HepG2 (cell line): ENCODE results near the gene ANTKMT. TPM values are rescaled to one million over a fixed set of nuclear protein-coding genes. Genes with fewer than 3 reads are reported as not detected.

ENCODE experiments used
- AGO2 ChIP-seq: fragments of 200-400 bp; formaldehyde crosslinking; optimal IDR thresholded peaks from 2 replicates; pipeline ENCODE3; 2017; ENCODE audit warnings: mild to moderate bottlenecking, low read depth, low read length, moderate library complexity
- KDM2A ChIP-seq: sonication (generic); formaldehyde crosslinking; IDR thresholded peaks from 2 replicates; pipeline ENCODE4 v1.4.0; 2020; ENCODE audit warnings: low read depth, missing genetic modification reagents, borderline replicate concordance
- MTA3 ChIP-seq: sonication (generic); formaldehyde crosslinking; IDR thresholded peaks from 2 replicates; pipeline ENCODE4 v1.4.0; 2020; ENCODE audit warnings: missing genetic modification reagents
- NFYB ChIP-seq: sonication (generic); formaldehyde crosslinking; IDR thresholded peaks from 2 replicates; pipeline ENCODE4 v1.4.0; 2020; ENCODE audit warnings: missing genetic modification reagents
- RAD21 ChIP-seq: fragments of 450-650 bp; formaldehyde crosslinking; IDR thresholded peaks from 2 replicates; pipeline ENCODE4 v1.5.0; 2020; ENCODE audit warnings: mild to moderate bottlenecking
- TAF15 ChIP-seq: fragments of 200-400 bp; formaldehyde crosslinking; IDR thresholded peaks from one replicate; pipeline ENCODE4 v1.6.1; 2018; ENCODE audit warnings: mild to moderate bottlenecking, low read depth, low read length; ENCODE audit not compliant: poor library complexity, severe bottlenecking
- ZNF768 ChIP-seq: sonication (generic); formaldehyde crosslinking; IDR thresholded peaks from 2 replicates; pipeline ENCODE4 v1.4.0; 2020; ENCODE audit warnings: missing genetic modification reagents
- polyA plus RNA-seq, 8 experiments: library from polyadenylated mRNA; depleted of rRNA in 3 of 8; stranded (reverse) in 7 of 8; unstranded in 1 of 8; fragments of >200 nt; fragmentation: Illumina TruSeq in 4 of 8; extraction: Trizol in 4 of 8; gene quantifications; 2 replicates each; pipeline versions ENCODE4 v1.2.1 to v1.2.3, GENCODE V29; 2011 to 2016; ENCODE audit warnings: low read depth in 4 of 8, missing spikeins in 1 of 8, mixed read lengths in 1 of 8; ENCODE audit not compliant: insufficient read depth in 1 of 8
- total RNA-seq, 5 experiments: library from RNA; depleted of rRNA; stranded (reverse); fragments of >200 nt; fragmentation: Illumina TruSeq; extraction: Trizol; gene quantifications; 2 replicates each; pipeline ENCODE4 v1.2.3, GENCODE V29; 2016; ENCODE audit warnings: low read depth in 1 of 5
- TF ChIP-seq, protein P1 (sequence below): sonication (generic); formaldehyde crosslinking; IDR thresholded peaks from 2 replicates; pipeline ENCODE4 v1.8.1; 2023; ENCODE audit warnings: mild to moderate bottlenecking, missing genetic modification reagents
- TF ChIP-seq, protein P2 (sequence below): sonication (generic); formaldehyde crosslinking; IDR thresholded peaks from 2 replicates; pipeline ENCODE4 v1.5.0; 2020; ENCODE audit warnings: mild to moderate bottlenecking, missing genetic modification reagents, moderate library complexity
- TF ChIP-seq, protein P3 (sequence below): sonication (generic); formaldehyde crosslinking; IDR thresholded peaks from 2 replicates; pipeline ENCODE4 v1.4.0; 2020; ENCODE audit warnings: missing genetic modification reagents
- TF ChIP-seq, protein P4 (sequence below): sonication (generic); formaldehyde crosslinking; IDR thresholded peaks from 2 replicates; pipeline ENCODE4 v1.9.0; 2021; ENCODE audit warnings: mild to moderate bottlenecking, missing genetic modification reagents

Gene ANTKMT
- total and polyA plus RNA-seq, 2 of the 13 experiments (the other 11 are each of a cell fraction or from before 2014, with no cell fraction given): 7.5 to 47.8 TPM

DNA sequence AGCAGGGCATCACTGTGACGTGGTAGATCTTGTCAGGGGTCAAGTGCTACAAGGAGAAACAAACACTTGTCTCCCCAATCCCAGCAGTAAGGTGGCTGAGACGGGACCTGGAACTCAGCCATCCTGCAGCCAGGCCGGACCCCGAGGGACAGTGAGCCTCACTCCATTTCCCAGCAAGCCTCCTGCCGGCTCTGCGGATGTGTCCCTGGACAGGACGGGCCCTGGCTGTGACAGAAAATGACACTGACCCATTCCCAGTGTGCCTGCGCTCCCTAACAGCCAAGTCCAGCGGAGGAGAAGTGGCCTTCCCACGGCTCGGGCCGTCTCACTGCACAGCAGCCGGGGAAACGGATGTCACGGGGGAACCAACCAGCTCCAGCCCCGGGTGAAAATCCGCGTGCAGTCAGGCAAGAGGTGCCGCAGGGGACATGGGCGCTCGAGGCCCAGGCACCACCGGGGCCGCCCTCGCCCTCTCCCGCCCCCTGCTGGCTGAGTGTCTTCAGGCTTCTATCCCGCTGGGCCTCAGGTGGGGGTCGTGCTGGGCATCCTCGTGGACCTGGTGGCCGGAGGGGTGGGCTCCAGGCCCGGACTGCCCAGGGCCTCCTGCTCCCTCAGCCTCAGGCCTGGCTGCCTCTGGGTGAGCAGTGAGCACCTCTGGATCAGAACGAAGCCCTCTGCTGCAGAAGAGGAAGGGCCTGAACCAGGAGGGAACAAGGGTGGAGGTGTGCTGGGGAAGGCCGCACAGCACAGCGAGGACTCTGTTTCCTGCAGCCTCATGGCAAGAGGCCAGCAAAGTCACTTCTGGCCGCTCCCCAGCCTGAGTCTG, 12.6 kb downstream of the ANTKMT start (continued):
- TF ChIP-seq, protein P1, sequence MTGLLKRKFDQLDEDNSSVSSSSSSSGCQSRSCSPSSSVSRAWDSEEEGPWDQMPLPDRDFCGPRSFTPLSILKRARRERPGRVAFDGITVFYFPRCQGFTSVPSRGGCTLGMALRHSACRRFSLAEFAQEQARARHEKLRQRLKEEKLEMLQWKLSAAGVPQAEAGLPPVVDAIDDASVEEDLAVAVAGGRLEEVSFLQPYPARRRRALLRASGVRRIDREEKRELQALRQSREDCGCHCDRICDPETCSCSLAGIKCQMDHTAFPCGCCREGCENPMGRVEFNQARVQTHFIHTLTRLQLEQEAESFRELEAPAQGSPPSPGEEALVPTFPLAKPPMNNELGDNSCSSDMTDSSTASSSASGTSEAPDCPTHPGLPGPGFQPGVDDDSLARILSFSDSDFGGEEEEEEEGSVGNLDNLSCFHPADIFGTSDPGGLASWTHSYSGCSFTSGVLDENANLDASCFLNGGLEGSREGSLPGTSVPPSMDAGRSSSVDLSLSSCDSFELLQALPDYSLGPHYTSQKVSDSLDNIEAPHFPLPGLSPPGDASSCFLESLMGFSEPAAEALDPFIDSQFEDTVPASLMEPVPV (CRISPR knock-in tag): no peak
- TF ChIP-seq NFYB (no peak), AGO2 (peak; percentile 39), RAD21 (CRISPR knock-in tag) (peak; percentile 74), TAF15 (peak; percentile 21), KDM2A (0 out of 2 replicates have a peak, but pooled peaks have one; percentile 32), ZNF768 (CRISPR knock-in tag) (peak; percentile 34; the same call in 1 of the 2 replicates), MTA3 (CRISPR knock-in tag) (no peak)
- TF ChIP-seq, protein P2, sequence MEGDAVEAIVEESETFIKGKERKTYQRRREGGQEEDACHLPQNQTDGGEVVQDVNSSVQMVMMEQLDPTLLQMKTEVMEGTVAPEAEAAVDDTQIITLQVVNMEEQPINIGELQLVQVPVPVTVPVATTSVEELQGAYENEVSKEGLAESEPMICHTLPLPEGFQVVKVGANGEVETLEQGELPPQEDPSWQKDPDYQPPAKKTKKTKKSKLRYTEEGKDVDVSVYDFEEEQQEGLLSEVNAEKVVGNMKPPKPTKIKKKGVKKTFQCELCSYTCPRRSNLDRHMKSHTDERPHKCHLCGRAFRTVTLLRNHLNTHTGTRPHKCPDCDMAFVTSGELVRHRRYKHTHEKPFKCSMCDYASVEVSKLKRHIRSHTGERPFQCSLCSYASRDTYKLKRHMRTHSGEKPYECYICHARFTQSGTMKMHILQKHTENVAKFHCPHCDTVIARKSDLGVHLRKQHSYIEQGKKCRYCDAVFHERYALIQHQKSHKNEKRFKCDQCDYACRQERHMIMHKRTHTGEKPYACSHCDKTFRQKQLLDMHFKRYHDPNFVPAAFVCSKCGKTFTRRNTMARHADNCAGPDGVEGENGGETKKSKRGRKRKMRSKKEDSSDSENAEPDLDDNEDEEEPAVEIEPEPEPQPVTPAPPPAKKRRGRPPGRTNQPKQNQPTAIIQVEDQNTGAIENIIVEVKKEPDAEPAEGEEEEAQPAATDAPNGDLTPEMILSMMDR (CRISPR knock-in tag): peak; percentile 72
- TF ChIP-seq, protein P3, sequence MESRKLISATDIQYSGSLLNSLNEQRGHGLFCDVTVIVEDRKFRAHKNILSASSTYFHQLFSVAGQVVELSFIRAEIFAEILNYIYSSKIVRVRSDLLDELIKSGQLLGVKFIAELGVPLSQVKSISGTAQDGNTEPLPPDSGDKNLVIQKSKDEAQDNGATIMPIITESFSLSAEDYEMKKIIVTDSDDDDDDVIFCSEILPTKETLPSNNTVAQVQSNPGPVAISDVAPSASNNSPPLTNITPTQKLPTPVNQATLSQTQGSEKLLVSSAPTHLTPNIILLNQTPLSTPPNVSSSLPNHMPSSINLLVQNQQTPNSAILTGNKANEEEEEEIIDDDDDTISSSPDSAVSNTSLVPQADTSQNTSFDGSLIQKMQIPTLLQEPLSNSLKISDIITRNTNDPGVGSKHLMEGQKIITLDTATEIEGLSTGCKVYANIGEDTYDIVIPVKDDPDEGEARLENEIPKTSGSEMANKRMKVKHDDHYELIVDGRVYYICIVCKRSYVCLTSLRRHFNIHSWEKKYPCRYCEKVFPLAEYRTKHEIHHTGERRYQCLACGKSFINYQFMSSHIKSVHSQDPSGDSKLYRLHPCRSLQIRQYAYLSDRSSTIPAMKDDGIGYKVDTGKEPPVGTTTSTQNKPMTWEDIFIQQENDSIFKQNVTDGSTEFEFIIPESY: peak; percentile 98
- TF ChIP-seq, protein P4, sequence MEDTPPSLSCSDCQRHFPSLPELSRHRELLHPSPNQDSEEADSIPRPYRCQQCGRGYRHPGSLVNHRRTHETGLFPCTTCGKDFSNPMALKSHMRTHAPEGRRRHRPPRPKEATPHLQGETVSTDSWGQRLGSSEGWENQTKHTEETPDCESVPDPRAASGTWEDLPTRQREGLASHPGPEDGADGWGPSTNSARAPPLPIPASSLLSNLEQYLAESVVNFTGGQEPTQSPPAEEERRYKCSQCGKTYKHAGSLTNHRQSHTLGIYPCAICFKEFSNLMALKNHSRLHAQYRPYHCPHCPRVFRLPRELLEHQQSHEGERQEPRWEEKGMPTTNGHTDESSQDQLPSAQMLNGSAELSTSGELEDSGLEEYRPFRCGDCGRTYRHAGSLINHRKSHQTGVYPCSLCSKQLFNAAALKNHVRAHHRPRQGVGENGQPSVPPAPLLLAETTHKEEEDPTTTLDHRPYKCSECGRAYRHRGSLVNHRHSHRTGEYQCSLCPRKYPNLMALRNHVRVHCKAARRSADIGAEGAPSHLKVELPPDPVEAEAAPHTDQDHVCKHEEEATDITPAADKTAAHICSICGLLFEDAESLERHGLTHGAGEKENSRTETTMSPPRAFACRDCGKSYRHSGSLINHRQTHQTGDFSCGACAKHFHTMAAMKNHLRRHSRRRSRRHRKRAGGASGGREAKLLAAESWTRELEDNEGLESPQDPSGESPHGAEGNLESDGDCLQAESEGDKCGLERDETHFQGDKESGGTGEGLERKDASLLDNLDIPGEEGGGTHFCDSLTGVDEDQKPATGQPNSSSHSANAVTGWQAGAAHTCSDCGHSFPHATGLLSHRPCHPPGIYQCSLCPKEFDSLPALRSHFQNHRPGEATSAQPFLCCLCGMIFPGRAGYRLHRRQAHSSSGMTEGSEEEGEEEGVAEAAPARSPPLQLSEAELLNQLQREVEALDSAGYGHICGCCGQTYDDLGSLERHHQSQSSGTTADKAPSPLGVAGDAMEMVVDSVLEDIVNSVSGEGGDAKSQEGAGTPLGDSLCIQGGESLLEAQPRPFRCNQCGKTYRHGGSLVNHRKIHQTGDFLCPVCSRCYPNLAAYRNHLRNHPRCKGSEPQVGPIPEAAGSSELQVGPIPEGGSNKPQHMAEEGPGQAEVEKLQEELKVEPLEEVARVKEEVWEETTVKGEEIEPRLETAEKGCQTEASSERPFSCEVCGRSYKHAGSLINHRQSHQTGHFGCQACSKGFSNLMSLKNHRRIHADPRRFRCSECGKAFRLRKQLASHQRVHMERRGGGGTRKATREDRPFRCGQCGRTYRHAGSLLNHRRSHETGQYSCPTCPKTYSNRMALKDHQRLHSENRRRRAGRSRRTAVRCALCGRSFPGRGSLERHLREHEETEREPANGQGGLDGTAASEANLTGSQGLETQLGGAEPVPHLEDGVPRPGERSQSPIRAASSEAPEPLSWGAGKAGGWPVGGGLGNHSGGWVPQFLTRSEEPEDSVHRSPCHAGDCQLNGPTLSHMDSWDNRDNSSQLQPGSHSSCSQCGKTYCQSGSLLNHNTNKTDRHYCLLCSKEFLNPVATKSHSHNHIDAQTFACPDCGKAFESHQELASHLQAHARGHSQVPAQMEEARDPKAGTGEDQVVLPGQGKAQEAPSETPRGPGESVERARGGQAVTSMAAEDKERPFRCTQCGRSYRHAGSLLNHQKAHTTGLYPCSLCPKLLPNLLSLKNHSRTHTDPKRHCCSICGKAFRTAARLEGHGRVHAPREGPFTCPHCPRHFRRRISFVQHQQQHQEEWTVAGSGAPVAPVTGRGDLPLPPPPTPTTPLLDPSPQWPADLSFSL: no peak
- TF ChIP-seq, all 625 proteins: peak for 14
